GM18907 (cell line): ENCODE measurements around the gene DYRK4.

Experiments
- ATAC-seq: cut with Tn5 transposase; IDR thresholded peaks from one replicate; pipeline ENCODE4 v1.9.1; 2021; ENCODE audit warnings: mild to moderate bottlenecking, moderate library complexity; ENCODE audit not compliant: unreplicated experiment

Gene DYRK4

DNA sequence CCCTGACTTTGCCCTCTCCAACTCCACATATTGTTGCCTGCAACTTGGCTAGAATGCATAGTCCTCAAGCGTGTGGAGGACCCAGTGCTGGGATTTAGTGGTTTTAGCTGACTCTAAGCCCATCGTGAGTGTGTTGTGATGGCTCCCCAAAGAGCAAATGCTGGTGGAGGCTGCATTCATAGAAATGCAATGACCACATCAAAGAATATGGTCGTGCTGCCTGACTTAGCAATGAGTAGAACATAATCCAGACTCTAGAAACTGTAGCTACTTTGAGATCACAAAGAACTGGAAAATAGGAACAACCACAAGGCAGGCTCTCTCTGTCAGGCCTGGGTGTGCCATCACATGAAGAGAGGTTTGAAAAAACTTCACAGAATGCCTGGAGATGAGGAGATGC is 1.3 kb downstream of the DYRK4 start:
- no peak for ATAC-seq

DNA sequence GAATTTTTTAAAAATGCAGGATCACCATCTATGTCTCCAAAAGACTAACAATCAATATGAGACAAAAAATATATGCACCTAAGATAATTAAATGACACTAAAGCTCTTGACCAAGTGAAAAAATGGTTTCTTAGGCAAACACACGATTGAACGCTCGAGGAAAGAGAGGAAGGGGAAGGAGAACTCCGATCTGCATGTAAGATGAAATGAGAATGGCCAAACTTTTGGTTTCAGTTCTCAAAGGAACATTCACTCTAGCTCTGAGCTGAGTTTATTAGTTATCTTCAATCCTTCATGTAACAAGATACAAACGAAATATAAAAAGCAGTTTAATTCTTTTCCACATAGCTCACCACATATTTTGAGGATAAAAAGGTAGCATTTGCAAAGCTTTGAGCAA is 2.8 kb downstream of the DYRK4 start:
- no peak for ATAC-seq

GRCh38 chr12:4566474-4566873 is 4.5 kb downstream of the DYRK4 start:
- no peak for ATAC-seq

DNA sequence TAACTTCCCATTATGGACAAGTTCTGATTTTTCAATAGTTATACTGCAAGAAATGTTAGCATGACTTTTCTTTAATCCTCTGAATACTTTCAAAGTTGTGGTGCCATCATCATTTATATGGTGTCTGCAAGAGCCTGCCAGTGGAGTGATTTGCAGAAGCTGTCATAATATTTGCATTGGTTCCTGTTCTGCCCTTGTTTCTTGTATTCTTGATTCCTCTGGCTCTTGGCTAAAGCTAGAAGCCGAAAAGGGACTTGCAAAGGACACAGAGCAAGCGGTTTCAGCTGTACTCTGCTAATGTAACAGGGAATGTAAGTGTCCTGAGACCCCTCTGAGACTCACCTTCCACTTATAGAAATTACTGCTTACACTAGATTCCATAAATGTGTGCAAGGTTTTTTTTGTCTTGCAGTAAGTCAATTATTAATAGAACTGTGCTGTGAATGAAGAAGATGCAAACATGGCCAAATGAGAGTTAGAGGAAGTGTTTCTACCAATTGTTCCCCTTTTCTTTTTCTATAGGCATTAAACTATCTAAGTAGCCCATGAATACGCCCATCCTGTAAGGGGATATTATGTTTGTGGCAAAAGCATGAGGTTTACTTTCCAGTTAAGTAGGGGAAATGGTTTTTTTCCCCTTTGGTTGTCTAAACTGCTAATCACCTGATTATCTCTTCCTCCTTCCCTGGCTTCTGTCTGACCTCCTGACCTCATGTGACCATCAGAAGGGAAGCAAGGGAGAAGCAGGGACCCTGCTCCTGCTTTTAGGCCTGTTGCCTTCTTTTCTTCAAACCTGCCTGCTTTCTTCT is 5.3 kb downstream of the DYRK4 start:
- ATAC-seq: peak; percentile 50

DNA sequence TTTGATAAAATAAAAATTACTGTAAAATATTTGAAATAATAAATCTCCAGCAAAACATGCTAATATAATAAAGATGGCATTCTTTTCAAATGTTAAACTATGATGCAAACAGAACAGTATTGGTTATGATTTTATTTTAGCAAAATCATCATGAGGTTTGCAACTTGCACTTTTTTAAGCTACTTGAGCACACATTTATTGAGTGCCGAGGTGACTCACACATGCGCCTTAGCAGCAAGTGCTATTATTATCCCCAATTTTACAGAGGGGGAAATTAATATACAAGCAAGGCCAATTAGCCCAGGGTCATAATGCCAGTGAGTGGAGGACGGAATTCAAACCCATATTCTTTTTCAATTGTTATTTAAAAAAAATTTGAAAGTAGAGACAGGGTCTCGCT is 7.3 kb downstream of the DYRK4 start:
- ATAC-seq: no peak

DNA sequence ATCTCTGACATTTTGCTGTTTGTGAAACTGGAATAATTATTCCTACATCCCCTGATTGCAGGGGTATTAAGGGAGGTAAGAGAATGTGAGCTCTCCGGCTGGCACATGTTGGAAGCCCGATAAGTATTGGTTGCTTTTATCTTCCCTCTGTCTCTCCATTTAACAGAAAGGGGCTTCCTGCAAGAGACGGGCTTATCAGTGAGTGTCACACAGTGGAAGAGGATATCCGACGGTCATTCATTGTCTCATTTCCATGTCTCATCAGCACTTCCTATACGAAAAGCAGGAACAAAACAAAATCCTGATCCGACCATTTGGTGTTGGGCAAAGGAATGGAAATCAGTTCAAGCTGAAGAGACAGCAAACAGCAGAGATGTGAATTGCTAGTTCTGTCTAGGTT is 10.7 kb downstream of the DYRK4 start:
- no peak for ATAC-seq

- no peak for ATAC-seq
Observed at GRCh38 chr12:4579305-4580102, 17.5 kb downstream of the DYRK4 start.

DNA sequence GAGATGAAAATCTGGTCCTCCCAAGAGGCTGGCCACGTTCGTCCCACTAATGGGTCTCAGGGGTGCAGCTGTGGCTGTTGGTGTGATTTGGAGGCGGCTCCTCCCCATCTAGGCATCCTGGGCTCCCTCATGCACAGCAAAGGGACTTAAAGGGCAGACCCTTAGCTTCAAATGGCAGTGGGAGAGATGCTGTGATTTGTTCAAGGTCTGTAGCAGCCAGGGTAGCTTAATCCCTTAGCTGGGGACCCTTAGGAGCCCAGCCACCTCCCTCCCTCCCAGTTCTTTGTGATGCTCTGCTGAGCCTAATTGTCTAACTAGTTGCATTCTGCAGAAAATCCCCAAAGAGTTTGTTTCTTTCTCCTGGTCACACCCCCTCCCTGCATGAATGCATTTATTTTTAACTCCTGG is 18.3 kb downstream of the DYRK4 start:
- no peak for ATAC-seq

DNA sequence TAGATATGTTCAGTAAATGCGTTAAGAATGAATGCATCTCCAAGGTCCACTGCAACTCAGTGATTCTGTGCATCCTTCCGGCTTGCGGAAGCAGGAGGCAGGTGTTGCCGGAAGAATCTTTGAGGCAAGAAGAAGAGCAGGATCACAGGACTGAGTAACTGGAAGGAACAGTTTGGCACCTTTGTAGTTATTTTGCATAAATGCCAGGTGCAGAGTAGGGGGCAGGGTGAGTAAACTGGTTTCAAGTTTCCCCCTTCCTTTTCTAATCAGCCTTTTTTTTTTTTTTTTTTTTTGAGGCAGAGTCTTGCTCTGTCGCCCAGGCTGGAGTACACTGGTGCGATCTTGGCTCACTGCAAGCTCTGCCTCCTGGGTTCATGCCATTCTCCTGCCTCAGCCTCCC is 22.3 kb downstream of the DYRK4 start:
- no peak for ATAC-seq

GRCh38 chr12:4584896-4585295 is 22.9 kb downstream of the DYRK4 start:
- no peak for ATAC-seq

GRCh38 chr12:4586500-4586899 is 24.5 kb downstream of the DYRK4 start:
- ATAC-seq: no peak

DNA sequence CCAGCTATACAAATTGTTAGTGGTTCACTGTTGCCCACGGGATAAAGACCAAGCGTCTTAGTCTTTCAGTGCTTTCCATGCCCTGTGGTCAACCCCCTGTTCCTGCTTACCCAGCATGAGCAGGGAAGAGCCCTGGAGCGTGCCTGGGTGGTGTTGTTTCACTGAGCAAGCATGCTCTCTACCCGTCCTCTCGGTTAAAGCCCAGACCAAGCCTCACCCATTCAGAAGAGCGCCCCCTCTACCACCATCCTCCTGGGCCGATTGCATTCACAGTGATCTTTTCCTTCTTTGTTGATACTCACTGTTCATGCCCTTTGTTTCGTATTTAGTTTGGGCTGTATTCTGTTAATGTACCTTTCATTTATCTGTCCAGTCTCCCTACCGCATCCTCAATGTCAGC is 25.1 kb downstream of the DYRK4 start:
- ATAC-seq: no peak

GRCh38 chr12:4588916-4589315 is 26.9 kb downstream of the DYRK4 start:
- no peak for ATAC-seq

GRCh38 chr12:4589941-4590340 is 27.9 kb downstream of the DYRK4 start:
- no peak for ATAC-seq

- ATAC-seq: no peak
Observed at GRCh38 chr12:4591180-4591687, 29.2 kb downstream of the DYRK4 start.

DNA sequence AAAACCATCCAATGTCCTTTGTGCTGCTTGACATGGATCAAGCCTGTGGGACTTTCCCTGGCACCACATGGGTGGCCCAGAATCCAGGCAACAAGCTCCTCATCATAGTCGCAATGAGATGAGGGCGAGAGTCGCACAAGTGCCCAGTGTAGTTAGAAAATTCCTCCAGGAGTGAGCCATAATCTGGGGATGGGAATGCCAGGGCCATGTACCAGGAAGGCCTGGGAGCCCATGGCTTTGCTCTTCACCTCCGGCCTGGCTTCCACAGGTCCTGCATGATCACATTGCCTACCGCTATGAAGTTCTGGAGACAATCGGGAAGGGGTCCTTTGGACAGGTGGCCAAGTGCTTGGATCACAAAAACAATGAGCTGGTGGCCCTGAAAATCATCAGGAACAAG is 33.9 kb downstream of the DYRK4 start:
- ATAC-seq: no peak

- ATAC-seq: no peak
Observed at GRCh38 chr12:4603421-4603820, 41.4 kb downstream of the DYRK4 start.

DNA sequence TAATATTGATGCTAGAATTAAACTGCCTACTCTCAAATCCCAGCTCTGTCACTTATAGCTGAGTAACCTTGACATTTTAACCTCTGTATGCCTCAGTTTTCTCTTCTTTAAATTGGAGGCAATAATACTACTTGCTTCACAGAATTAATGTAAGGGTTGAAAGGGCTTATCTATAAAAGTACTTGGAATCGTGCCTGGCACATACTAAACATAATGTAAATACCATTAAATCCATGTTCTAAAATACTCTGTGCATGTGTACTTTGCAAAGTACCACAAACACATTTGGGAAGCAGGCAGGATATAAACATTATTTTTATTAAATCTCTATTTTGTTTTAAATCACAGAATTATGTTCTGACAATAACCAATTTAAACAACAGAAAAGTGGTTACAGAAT is 41.9 kb downstream of the DYRK4 start:
- ATAC-seq: no peak

DNA sequence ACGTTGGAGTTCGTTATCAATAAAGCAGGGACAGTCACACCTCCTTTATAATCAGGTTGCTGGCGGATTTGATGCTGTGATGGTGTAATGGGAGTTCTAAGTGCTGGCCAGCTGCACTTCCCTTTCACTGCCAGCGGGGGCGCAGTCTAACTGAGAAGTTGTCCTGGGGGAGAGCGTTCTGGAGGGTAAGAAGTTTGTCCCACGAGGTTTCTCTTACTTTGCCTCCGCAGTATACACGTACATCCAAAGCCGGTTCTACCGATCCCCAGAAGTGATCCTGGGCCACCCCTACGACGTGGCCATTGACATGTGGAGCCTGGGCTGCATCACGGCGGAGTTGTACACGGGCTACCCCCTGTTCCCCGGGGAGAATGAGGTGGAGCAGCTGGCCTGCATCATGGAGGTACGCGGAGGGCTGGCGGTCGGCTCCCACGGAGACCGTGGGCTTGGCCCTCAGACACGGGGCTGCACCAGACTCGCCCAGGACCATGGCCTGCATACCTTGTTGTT is 42.7 kb downstream of the DYRK4 start:
- peak; percentile 94 for ATAC-seq

DNA sequence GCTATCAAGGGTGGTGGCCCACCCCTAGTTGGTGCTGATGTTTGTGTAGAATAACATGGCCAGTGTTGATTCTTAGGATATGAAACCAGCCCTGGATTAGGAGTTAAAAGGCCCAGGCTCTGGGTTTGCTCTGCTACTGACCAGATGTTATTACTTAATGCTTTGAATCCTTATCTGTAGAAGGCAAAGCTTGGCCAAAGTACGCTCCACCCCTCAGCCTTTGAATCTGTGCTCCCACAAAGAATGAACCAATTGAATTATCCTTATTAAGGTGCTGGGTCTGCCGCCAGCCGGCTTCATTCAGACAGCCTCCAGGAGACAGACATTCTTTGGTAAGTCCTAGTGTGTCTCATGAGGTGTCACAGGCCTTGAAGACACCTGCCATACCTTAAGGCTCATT is 45.0 kb downstream of the DYRK4 start:
- ATAC-seq: no peak

GRCh38 chr12:4609071-4609470 is 47.1 kb downstream of the DYRK4 start:
- ATAC-seq: no peak

- no peak for ATAC-seq
Observed at GRCh38 chr12:4610481-4610880, 48.5 kb downstream of the DYRK4 start.
